ENCODE measurements around the gene P2RY2. TPM values are rescaled to one million over a fixed set of nuclear protein-coding genes. Genes with fewer than 3 reads are reported as not detected.
"Not testable (repeated sequence)": the region's sequence is repeated elsewhere in the genome, so short reads cannot be mapped to it uniquely, and the experiment has no call there.

P2RY2 gene
- polyA plus RNA-seq, 1 of the 3 experiments (the other 2 are of a cell fraction): 0.12 TPM

- 69% methylated on average over 4 of the region's 4 CpGs for WGBS (ENCODE audit: low lambda C conversion rate)
- Histone ChIP-seq H3K9me3 (no peaks in the 10 kb centered on the region), H4K20me1 (ENCODE audit: insufficient read depth) (no peaks in the 10 kb centered on the region), H3K27me3 (ENCODE audit: insufficient read depth) (no peaks in the 10 kb centered on the region), H2AFZ (ENCODE audit: low read depth) (no peak overlapping the region), H3K79me2 (ENCODE audit: insufficient read depth) (no peaks in the 10 kb centered on the region), H3K4me1 (ENCODE audit: control insufficient read depth in 1 of 2, insufficient read depth in 2 of 2, low read depth in 1 of 2, low read length in 1 of 2) (no peaks in the 10 kb centered on the region; a peak in 1 of 4 replicates), H3K4me3 (ENCODE audit: low read depth in 2 of 2, low read length in 1 of 2) (no peak overlapping the region), H3K36me3 (replicated peaks in 1 of 2; ENCODE audit: control insufficient read depth in 1 of 2, insufficient read depth in 2 of 2, low read length in 1 of 2) (no peaks in the 10 kb centered on the region), H3K27ac (ENCODE audit: low read depth in 2 of 2, low read length in 1 of 2) (no peak overlapping the region), H3K9me2 (no peaks in the 10 kb centered on the region), H3F3A (replicated peaks; ENCODE audit: insufficient read depth) (no peaks in the 10 kb centered on the region), H3K9ac (no peak overlapping the region), H3K4me2 (no peak overlapping the region)
- no peak for DNase-seq
- no peak for TF ChIP-seq POLR2AphosphoS5 (IDR thresholded peaks at IDR 0.05; ENCODE audit: low read depth, low read length)
- TF ChIP-seq RXRA (IDR thresholded peaks at IDR 0.05; ENCODE audit: borderline replicate concordance, low read depth): no peak
- no peak for TF ChIP-seq SIN3A (IDR thresholded peaks at IDR 0.05; ENCODE audit: borderline replicate concordance, low read depth, low read length)
- TF ChIP-seq MXI1 (IDR thresholded peaks at IDR 0.05; ENCODE audit: low read depth, low read length): no peak
- TF ChIP-seq USF2 (IDR thresholded peaks at IDR 0.05; ENCODE audit: borderline replicate concordance, low read depth, low read length): no peak
- POLR2A ChIA-PET: no interaction called here
- CTCF ChIA-PET: no interaction called here
Measured at GRCh38 chr11:73197348-73197747, 20.7 kb upstream of the P2RY2 start.

- H3K27me3 ChIP-seq (ENCODE audit: insufficient read depth); H3K36me3 ChIP-seq (replicated peaks in 1 of 2; ENCODE audit: control insufficient read depth in 1 of 2, insufficient read depth in 2 of 2, low read length in 1 of 2); H4K20me1 ChIP-seq (ENCODE audit: insufficient read depth); H3K4me3 ChIP-seq (ENCODE audit: low read depth in 2 of 2, low read length in 1 of 2); H2AFZ ChIP-seq (ENCODE audit: low read depth); H3F3A ChIP-seq (replicated peaks; ENCODE audit: insufficient read depth); H3K9ac ChIP-seq; DNase-seq; H3K79me2 ChIP-seq (ENCODE audit: insufficient read depth); H3K4me1 ChIP-seq (ENCODE audit: control insufficient read depth in 1 of 2, insufficient read depth in 2 of 2, low read depth in 1 of 2, low read length in 1 of 2); H3K4me2 ChIP-seq; H3K27ac ChIP-seq (ENCODE audit: low read depth in 2 of 2, low read length in 1 of 2); CTCF ChIA-PET; POLR2A ChIA-PET; H3K9me3 ChIP-seq; H3K9me2 ChIP-seq: not testable (repeated sequence)
- WGBS (ENCODE audit: low lambda C conversion rate): 88% methylated on average over 7 of the region's 7 CpGs
Measured at GRCh38 chr11:73197787-73198186, 20.3 kb upstream of the P2RY2 start.

DNA sequence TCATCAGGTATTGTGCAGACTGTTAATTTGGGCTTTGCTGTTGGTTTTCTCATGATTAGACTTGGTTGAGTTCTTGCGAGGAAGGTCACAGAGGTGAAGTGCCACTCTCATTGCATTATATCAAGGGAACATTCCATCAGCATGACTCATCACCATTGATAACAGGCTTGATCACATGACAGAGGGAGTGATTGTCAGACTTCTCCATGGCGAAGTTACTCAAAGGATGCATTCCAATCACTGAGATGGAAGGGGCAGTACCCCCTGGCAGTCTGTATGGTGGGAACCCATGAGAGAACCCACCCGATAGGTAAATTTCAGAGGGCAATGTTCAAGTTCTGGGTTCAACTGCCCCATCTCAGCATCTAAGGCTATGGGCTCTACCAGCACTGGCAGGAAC, 19.4 kb upstream of the P2RY2 start:
- no peak overlapping the region for H3K4me3 ChIP-seq (ENCODE audit: low read depth in 2 of 2, low read length in 1 of 2)
- no peaks in the 10 kb centered on the region for H3K9me3 ChIP-seq
- TF ChIP-seq JUND (IDR thresholded peaks at IDR 0.05) (peak; percentile 22; the same call in 1 of the 2 replicates), SIN3A (IDR thresholded peaks at IDR 0.05; ENCODE audit: borderline replicate concordance, low read depth, low read length) (no peak), NRF1 (IDR thresholded peaks at IDR 0.05; ENCODE audit: low read depth, low read length) (no peak)
- TF ChIP-seq, protein P1, sequence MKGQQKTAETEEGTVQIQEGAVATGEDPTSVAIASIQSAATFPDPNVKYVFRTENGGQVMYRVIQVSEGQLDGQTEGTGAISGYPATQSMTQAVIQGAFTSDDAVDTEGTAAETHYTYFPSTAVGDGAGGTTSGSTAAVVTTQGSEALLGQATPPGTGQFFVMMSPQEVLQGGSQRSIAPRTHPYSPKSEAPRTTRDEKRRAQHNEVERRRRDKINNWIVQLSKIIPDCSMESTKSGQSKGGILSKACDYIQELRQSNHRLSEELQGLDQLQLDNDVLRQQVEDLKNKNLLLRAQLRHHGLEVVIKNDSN (IDR thresholded peaks at IDR 0.05; ENCODE audit: borderline replicate concordance, low read depth): peak; percentile 19; the same call in 1 of the 2 replicates
- POLR2A ChIA-PET: no interaction called here
- 74% methylated on average over 3 of the region's 3 CpGs for WGBS (ENCODE audit: low lambda C conversion rate)
- CTCF ChIA-PET: no interaction called here
- no peak overlapping the region for H3K27ac ChIP-seq (ENCODE audit: low read depth in 2 of 2, low read length in 1 of 2)
- H3K27me3 ChIP-seq (ENCODE audit: insufficient read depth): no peaks in the 10 kb centered on the region
- H3F3A ChIP-seq (replicated peaks; ENCODE audit: insufficient read depth): no peaks in the 10 kb centered on the region
- H3K9me2 ChIP-seq: no peaks in the 10 kb centered on the region
- no peaks in the 10 kb centered on the region for H3K36me3 ChIP-seq (replicated peaks in 1 of 2; ENCODE audit: control insufficient read depth in 1 of 2, insufficient read depth in 2 of 2, low read length in 1 of 2)
- no peaks in the 10 kb centered on the region; a peak in 1 of 4 replicates for H3K4me1 ChIP-seq (ENCODE audit: control insufficient read depth in 1 of 2, insufficient read depth in 2 of 2, low read depth in 1 of 2, low read length in 1 of 2)
- H4K20me1 ChIP-seq (ENCODE audit: insufficient read depth): no peaks in the 10 kb centered on the region
- H3K79me2 ChIP-seq (ENCODE audit: insufficient read depth): no peaks in the 10 kb centered on the region
- H3K9ac ChIP-seq: no peak overlapping the region
- no peak overlapping the region for H3K4me2 ChIP-seq
- H2AFZ ChIP-seq (ENCODE audit: low read depth): no peak overlapping the region
- no peak for DNase-seq
